NCI-H524 (cell line): ENCODE results near the gene S100A10.

Source experiments
- DNase-seq, 2 experiments: peaks; one replicate each; lab custom pipeline; 2025; lab: John Stamatoyannopoulos, UW

S100A10 gene, protein sequence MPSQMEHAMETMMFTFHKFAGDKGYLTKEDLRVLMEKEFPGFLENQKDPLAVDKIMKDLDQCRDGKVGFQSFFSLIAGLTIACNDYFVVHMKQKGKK

DNA sequence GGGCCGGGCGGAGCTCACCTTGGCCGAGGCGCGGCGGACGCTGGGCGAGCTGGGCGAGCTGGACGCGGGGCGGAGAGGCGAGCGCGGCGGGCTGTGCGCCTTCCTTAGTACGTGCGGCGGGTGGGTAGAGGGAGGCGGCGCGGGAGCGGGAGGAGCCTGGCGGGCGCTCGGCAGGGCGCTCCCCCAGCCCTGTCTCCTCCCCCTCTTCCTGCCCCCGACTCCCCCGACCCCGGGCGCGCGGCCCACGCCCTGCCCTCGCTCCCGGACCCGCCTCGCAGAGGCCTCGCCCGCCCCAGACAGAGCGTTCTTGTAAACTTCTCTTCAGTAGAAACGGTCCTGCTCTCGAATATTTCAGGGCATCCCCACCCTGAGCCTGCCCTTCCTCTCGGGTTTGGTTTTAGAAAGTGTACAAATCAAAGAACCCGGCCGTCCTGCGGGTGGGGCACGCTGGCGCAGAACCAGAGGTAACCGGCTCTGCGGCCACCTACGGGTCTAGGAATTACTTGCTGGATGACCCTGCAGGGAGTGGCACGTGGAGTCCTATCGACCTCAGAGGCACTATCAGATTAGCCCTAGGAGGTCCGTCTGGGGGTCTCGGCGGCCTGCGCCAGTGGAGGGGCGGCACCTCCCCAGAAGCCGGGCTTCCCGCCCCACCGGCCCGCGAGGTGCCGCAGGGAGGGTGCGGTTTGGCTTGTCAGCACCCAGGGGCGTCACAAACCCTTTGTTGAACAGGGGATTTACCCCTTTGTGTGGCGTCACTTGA, at the start of gene S100A10:
Gene S100A10 (minus strand): TSS at position 126 of the 763 bp plus-strand sequence. CDS start 7,629 bp downstream, outside the sequence.
- DNase-seq = no peak

DNA sequence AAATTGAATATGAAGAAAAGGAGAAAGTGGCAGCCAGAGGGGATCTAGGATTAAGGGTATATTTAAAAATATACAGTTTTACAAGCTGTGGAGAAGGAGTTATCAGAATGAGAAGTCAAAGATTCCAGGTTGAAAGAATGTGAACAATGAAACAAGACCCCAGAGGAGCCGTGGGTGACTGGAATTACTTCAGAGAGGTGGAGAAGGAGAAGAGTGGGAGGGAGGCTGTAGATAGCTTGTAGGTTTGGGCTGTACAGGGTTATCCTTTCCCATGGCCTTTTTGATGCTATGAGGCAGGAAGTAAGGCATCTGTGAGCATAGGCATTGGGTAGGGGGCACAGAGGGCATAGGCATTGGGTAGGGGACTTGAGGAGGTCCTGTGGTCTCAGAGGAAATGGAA, 48.4 kb upstream of the S100A10 start:
- DNase-seq = no peak

DNA sequence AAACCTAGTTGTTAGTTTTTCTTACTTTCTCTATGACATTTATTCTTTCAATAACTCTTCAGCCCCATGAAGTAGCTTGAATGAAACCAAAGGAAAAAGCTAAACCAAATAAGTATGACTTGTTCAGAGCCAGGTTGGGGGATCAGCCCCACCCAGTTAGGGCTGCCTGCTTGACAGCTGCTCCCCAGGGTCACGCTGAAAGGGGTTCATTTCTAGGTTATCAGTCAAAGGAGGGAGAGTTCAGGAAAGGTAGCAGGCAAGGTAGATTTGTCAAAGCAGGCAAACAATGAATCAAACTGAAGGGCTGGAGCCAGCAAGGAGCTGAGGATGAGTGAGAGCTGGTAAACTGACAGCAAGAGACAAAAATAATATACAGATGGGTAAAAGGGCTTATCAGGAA, 46.2 kb upstream of the S100A10 start:
- no peak for DNase-seq

DNA sequence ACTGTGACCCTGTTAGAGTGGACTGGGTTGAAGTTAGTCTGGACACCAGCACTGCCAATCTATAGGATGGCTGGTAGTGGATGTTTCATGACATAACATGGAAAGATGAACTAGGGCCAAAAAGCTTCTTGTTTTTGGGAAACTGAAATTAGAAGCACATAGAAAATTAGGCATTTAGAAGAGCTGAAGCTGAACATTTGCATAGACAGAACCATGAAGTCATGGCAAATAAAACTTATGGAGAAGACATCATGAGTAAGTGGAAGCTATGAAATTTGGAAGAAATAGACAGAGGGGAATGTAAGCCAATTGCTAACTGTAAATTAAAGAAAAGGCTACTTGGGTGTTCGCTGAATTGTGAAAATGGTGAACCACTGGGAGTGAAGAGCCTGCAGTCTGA, 45.8 kb upstream of the S100A10 start:
- no peak for DNase-seq

DNA sequence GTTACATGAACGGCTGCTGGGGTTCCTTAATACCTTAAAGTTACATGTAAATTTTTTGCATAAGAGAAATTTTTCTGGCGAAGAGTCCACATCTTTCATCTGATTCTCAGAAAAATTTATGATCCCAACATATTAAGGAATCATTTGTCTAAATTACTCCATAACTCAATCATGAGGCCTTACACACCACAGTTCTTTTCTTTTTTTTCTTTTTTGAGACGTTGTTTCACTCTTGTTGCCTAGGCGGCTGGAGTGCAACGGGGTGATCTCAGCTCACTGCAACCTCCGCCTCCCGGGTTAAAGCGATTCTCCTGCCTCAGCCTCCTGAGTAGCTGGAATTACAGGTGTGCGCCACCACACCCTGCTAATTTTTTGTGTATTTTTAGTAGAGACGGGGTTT, 45.2 kb upstream of the S100A10 start:
- no peak for DNase-seq

DNA sequence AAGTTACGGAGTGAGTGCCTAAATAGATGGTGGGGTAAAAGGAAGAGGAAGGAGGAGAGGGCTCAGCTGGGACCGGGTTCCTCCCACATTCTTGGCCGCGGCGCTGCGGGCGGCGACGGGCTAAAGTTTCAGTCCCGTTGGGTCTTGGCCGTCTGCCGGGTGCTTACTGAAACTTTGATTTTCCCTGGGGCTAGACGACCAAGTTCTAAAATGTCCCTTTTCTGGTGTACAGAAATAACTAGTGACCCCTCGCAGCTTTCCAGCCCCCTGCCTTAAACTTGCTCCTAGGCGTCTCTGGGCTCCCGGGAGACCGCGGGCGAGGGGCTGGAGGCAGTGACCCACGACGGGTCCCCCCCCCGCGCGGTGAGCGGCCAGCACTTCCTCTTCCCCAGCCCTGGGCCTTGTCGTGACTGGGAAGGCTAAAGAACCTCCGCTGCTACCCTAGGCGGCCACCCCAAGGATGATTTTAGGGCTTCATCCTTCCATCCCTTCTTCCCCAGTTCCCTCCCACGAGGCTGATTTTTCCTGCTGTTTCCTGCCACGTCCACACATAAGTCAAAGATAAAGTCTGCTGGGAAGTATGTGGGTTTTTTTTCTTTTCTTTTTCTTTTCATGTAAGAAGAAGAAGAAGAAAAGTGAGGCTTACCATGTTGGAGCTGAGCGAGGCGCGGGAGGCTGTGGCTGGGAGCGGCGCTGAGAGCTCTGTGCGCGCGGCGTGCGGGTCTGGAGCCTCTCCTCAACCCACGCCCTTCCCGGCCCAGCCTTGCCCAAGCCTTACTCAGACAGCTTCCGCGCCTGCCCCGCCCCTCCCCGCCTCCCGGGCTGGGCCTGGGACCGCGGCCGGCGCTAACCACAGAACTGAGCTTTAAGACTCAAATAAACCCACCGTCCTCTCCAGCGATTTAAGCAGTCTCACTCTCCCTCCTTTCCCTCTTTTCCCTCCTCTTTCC, 42.9 kb upstream of the S100A10 start, which contains the start of gene S100A11:
Gene S100A11 (minus strand): TSS at position 738 of the 950 bp plus-strand sequence. CDS start 89 bp downstream, at position 649.
- no peak for DNase-seq

DNA sequence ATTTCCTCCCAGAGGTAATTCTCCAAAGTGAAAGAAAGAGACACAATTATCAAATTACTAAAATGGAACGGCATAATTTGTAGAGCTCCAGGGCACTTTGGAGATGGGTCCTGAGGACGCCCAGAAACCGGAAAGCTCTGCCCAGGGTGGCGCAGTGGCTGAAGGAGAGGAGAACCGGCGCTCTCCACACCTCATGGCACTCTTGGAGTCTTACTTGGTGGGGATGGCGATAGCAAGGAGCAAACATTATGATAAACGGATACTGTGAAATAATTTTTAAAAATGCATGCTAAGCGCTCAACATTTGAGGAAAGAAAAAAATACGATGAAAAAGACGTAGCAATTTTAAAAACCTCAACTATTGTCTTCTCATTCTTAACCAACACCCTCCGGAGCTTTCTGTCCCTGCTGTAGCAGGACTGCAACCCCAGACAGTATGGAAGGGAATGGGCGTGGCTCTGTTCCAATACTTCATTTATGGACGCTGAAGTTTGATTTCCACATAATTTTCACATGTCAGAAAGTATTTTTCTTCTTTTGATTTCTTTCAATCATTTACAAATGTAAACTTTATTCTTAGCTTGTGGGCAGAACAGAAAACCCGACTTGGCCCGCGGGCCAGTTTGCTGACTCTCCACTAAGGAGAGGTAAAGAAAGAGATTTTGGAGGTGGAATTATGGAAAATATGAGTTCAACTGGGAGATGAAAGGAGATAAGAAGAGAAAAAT, 42.0 kb upstream of the S100A10 start:
- no peak for DNase-seq

DNA sequence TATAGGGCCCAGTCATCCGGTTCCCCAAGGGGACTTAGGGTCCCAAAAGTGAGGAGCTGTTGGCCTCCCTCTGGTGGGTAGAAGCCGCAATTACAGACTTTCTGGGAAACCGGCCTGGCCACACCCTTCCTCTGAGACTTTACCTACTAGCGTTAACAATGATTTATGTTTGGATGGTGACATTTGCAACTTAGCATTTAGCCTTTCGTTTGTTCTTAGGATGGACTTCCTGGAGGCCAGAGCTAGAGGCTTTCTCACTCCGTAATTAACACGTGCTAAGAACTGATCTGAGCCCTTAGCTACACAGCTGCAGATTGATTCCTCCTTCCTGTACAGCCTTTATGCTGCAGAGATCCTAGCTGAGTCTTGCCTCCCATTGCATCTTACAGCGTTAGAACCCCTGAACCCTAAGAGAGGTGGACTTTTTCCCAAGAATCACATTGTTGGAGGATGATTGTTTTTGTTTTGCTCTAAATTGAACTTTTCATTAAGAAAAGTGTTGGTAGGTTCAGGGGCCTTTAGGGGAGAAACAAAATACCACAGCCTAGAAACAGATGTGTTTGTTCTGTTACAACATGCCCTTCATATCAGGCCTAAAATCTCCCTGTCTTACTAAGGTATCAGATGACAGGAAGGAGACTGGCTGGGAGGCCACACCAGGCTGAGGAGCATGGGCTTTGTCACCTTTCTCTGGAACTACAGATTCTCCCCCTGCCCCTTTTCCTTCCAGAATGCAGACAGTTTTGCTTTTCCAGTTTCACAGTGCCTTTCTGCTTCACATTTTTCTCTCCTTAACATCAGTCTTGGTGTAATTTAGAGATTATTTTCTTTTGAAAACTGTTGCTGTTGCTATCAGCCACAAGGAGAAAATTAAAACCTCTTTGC, 41.2 kb upstream of the S100A10 start:
- DNase-seq = peak in 1 of 2 experiments; percentile 10

DNA sequence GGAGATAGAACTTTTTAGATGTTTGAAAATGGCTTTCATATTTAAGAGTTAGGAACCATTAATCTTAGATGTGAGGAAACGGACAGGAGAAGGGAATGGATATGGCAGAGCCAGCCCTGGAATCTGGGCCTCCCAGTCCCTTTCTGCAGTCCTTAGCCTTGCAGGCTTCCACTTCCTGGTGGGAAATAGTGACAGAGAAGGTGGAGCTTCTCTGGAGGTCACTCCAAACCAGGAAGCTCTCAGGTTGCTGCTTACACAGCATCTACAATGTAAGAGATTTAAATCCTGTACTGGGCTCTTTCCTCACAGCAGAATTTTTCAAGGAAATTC, 40.6 kb upstream of the S100A10 start:
- DNase-seq = no peak

DNA sequence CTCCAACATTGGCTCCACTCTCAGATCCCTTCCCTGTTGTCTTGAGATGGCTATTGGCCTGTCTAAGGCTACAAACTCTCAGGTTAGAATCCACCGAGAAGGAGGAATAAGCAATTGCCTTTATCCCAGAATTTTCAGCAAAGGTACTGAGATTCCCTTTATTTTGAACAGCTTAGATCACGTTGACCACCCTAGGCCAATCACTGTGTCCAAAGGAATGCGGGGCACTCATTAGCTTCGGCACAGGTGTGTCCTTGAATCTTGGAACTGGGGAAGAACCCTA, 36.2 kb upstream of the S100A10 start:
- DNase-seq = no peak

DNA sequence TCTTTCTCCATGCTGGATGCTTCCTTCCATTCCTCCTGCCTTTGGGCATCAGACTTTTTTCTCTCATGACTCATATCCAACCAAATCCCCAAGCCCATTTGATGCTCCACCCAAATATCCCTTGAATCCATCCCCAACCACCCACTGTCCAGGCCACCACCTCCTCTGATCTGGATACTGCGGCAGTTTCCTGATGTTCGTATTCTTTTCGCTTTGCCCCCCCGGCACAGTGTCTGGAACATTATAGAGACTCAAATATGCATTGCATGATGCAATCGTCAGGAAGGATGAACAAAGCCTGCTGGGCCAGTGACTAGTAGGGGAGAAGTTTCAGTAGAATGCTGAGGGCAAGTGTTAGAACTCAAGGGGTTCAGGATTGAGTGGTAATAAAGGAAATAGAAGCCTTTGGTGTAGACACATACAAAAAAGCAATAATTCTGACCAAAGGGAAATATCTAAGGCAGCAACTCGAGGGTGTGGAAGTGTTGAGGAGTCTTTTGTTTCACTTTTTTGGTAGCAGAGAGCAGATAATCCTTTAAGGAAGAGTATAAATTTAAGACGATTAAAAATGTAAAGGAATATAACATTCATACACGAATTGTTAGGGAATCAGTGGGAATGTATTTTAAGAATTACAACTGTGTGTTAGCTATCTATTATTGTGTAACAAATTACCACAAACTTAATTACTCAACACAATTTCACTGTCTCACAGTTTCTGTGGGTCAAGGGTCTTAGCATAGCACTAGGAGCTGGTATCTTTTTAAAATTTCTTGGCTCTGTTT, 35.7 kb upstream of the S100A10 start:
- no peak for DNase-seq

DNA sequence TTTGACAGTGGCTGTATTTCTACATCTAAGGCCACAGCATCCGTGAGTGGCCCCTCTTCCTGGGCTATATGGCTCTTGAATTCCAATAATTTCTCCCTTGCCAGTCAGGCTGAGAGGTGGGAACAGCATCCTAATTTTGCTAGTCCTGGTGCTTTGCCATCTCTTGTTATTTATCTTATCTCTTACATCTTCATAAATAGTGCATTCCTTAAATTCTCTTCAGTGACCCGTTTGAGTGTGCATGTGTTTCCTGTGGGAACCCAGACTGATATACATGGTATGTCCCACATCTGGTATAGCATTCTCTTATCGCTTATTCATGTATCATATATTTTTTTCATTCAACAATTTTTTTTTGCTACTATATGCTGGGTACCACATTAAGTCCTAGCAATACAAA, 33.2 kb upstream of the S100A10 start:
- no peak for DNase-seq

DNA sequence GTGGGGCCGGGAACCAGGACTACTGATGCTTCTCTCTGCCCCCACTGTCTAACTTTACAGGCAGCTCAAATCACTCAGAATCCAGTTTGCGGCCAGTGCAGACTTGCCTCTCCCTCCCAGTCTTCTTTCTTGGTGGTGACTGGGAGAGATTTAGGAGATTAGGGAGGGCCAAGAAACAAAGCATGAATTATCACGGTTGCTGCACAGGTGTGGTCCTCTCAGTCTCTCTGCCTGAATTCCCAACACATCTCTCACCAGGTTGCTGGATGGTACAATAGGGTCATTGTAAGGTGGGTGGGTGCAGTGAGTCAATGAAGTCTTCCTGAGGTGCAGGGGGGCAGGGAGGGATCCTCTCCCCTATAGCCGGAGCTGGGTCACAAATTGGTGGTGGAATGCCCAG, 30.6 kb upstream of the S100A10 start:
- no peak for DNase-seq

DNA sequence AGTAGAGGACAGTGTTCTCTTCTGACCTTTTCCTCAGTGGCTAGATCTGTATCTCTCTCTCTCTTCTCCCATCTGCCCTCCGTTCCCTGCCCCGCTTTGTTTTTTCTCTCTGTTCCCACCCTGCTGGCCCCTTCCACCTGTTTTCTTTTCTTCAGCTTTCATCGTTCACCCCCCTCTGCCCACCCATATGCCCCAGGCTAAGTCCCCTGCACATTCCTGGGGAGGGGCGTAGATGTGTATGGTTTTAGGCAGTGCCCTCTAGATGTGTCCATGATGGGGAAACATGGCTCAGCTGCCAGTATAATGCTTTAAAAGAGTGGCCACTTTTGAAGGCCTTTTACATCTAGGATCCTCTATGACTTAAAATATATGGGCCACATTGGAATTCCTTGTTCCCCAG, 29.6 kb upstream of the S100A10 start:
- no peak for DNase-seq

DNA sequence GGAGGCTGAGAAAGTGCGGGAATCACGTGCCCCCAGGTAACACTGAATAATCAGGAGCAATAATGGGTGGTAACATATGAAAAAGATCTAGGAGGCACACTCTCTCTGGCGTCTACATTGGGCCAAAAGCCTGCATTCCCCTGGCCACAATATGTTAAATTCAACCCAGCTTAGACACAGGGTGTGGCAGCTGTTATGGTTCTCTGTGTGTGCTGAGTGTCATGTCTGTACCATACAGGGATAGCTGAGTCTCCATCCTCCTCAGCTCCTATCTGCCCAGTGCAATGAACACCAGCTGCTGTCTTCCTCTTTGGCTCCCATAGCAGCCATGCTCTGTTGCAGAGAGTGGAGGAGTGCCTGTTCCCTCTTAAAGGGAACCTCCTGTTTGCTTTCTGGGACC, 28.8 kb upstream of the S100A10 start:
- DNase-seq = no peak

DNA sequence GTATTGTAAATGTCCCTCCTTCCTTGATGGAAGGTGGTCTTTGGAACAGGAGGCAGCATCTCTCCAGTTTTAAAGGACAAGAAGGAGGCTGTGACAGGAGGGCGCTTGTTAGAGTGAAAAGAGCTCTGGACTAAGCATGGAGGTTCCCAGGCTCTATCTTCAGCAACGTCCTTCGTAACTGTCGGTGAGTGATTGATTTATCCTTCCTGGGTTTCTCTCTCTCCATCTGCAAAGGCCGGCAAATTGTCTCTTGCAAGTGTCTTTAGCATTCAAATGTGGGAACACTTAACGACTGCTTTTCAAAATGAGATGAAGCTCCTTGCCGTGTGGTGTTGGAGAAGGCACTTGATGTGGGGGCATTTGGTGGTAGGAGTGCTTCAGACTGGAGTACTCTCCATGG, 27.9 kb upstream of the S100A10 start:
- no peak for DNase-seq

DNA sequence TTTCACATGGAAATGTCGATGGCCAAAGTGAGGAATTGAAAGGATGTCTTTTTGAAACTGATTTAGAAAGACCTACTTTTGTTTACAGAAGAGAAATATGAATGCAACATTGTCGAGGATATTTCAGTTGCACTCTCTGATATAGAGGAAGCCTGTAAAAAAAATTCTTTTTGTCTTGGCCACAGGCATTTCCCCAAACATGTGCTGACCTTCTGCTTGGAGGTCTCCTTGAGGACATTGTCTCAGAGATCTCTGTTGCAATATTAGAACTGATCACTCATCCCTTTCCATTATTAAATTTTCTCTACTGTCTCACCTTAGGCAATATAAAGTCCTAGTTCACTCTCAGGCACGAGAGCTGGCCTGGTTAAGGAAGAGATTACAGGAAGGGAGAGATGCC, 27.2 kb upstream of the S100A10 start:
- no peak for DNase-seq

DNA sequence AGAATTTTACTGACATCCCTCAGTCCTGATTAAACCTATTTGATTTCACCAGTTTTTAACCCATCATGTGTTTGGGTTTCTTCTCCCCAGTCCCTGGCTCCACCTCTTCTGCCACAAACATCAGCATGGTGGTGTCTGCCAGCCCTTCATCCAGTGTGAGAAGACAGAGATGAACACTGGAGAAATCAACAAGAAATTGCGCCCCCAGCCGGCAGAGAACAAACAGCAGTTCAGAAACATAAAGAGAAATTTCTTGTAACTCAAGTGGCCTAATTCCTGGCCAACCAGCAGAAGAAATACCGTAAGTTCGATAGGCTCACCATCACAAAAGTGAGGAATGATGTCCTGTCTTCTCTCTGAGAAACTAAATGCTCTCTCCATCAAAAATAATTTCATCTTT, 24.9 kb upstream of the S100A10 start:
- no peak for DNase-seq

DNA sequence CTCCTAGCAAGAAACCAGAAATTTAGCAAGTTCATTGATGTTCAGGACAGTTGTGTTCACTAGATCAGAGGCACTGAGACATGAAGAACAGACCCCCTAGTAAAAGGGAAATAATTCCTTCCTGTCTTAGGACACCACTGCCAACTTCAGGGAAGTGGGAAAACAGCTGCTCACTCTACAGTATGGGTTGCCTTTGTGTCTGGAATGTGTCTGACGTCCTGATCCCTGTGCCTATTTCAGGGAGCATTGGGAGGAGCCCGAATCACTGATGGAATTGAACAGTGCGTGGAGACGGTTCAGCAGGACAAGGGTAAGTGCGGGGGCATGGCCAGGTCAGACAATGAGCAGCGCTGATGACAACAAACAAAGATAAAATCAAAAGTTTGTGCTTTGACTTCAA, 22.1 kb upstream of the S100A10 start:
- no peak for DNase-seq

DNA sequence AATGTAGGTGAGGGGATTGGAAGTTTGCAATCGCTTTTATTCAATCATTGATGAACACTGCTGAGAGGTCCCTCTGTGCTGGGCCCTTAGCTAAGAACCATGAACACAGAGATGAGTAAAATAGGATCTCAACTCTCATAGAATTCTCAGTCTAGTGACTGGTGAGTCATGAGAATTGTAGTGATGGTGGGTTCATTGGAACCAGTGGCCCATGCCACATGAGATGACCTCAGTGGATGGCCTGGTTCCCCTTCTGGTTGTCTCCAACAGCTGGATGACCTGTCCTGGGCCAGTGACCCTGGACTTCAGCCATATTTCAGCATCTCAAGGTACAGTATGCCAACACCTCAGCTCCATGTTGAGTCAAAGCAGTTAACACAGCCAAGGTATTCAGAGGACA, 21.3 kb upstream of the S100A10 start:
- no peak for DNase-seq
